ENCODE results near the gene RIOK3.
A peak's percentile ranks its signal among the peaks of the same experiment; 100 is the strongest.

RIOK3 gene

DNA sequence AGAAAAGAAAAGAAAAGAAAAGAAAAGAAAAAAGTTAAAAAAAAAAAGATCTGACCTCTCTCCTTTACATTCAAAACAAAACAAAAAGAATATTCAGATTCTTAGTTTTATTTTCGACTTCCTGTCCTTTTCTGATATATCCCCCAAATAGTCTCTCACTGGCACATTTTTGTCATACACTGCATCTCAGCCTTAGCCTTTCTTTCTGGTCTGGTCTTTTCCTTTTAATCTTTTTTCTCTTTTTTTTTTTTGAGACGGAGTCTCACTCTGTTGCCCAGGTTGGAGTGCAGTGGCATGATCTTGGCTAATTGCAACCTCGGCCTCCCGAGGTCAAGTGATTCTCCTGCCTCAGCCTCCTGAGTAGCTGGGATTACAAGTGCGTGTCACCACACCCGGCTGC, 1.6 kb upstream of the RIOK3 start:
- peak overlapping the region; percentile 24; the same call in 1 of the 2 replicates for H3K27ac ChIP-seq
- TF ChIP-seq, protein P1, sequence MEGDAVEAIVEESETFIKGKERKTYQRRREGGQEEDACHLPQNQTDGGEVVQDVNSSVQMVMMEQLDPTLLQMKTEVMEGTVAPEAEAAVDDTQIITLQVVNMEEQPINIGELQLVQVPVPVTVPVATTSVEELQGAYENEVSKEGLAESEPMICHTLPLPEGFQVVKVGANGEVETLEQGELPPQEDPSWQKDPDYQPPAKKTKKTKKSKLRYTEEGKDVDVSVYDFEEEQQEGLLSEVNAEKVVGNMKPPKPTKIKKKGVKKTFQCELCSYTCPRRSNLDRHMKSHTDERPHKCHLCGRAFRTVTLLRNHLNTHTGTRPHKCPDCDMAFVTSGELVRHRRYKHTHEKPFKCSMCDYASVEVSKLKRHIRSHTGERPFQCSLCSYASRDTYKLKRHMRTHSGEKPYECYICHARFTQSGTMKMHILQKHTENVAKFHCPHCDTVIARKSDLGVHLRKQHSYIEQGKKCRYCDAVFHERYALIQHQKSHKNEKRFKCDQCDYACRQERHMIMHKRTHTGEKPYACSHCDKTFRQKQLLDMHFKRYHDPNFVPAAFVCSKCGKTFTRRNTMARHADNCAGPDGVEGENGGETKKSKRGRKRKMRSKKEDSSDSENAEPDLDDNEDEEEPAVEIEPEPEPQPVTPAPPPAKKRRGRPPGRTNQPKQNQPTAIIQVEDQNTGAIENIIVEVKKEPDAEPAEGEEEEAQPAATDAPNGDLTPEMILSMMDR (conservative IDR thresholded peaks at IDR 0.05): no peak
- TF ChIP-seq ZFX (IDR thresholded peaks at IDR 0.05): no peak

DNA sequence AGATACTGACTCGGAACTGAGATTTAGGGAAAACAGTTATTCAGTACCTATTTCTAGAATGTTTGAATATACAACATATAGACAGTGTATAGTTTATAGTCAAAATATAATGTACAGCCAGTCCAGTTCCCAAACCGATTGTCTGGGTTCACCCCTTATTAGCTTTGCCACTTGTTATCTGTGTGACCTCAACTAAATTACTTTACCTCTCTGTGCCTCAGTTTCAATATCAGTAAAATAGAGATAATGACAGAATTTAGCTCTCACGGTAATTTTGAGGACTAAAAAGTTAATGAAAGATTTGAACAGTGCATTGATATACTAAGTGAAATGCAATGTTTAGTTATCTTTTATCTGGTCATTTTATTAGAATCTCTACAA, 750 bp upstream of the RIOK3 start:
- peak overlapping the region; percentile 70; the same call in 1 of the 2 replicates for H3K27ac ChIP-seq
- TF ChIP-seq ZFX (IDR thresholded peaks at IDR 0.05): no peak
- TF ChIP-seq, protein P1 (conservative IDR thresholded peaks at IDR 0.05): no peak

DNA sequence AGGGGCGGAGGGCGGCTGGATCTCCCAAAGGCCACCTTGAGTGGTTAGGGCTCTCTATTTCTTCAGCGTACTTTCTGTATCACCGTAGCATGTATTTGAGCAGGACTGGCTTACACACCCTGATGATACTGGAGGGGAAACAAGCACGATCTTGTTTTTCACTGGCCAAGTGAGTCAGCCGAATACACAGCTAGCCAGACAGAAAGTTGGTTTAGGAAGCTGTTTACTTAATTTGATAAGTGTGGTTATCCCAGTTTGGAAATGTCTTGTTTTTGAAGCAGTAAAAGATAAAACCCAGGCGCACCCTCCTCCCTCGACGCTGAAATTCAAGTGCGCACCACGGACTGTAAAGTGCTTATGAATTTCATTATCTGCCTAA, 582 bp downstream of the RIOK3 start:
- TF ChIP-seq ZFX (IDR thresholded peaks at IDR 0.05): no peak
- TF ChIP-seq, protein P1 (conservative IDR thresholded peaks at IDR 0.05): no peak
- peak overlapping the region; percentile 70 for H3K27ac ChIP-seq

DNA sequence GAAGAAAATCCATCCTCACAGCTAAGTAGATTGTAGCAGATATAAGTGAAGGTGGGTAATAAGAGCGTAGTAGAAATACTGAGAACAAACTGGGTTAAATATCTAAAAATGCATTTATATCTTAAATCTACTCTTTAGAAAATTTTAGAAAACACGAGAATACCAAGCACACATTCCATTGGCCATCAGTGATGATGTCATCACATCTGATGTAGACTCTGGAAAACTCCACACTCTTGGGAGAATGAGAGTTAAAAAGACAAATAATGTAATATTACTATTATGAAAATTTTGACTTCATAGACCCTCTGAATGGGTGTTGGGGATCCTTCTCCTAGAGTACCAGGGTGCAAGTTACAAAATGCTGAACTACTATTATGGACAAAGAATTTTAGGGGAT, 3.7 kb downstream of the RIOK3 start:
- TF ChIP-seq ZFX (IDR thresholded peaks at IDR 0.05): no peak
- TF ChIP-seq, protein P1 (conservative IDR thresholded peaks at IDR 0.05): no peak
- no peak overlapping the region for H3K27ac ChIP-seq

DNA sequence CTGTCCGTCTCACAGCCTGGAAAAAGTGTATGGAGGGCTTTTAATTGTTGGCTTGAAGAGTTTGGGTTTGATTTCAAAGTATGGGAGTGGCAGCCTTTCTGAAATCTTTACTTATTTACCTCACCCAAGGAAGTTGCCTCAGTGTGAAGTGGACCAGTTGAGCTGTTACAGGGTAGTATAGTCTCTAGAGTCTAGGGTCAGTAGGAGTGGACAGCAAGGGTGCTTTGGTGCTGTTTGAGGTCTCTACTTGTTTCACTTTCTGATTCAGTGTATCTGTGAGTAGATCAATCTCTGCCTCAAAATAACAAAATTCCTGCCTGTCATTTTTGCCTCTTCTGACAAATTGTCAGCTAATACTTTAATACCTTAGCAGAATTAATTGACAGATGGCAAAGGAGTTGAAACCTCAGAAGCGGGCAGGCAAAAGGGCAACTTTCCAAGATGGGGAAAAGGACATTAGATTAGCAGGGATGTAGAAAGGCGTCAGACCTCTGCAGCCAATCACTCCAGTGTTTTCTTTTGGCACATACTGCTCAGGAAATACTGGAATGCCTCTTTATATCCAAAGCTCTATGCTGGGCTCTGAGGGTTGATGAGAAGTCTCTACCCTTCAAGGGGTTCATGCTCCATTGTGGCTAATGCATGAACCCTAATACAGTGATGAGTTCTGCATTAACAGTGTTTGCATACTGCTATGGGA, 5.9 kb downstream of the RIOK3 start:
- no peak for TF ChIP-seq ZFX (IDR thresholded peaks at IDR 0.05)
- TF ChIP-seq, protein P1 (conservative IDR thresholded peaks at IDR 0.05): no peak
- no peak overlapping the region for H3K27ac ChIP-seq

DNA sequence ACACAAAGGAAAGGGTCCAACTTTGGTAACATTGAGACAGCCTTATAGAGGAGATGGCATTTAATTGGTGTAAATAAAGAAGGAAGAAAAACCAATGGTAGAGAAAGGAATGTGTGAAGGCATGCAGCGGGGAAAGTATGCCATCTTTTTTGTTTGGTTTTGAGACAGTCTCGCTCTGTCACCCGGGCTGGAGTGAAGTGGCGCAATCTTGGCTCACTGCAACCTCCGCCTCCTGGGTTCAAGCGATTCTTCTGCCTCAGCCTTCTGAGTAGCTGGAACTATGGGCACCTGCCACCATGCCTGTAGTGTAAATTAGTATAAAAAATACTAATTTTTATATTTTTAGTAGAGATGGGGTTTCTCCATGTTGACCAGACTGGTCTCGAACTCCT, 6.4 kb downstream of the RIOK3 start:
- H3K27ac ChIP-seq: no peak overlapping the region
- TF ChIP-seq, protein P1 (conservative IDR thresholded peaks at IDR 0.05): no peak
- TF ChIP-seq ZFX (IDR thresholded peaks at IDR 0.05): no peak

DNA sequence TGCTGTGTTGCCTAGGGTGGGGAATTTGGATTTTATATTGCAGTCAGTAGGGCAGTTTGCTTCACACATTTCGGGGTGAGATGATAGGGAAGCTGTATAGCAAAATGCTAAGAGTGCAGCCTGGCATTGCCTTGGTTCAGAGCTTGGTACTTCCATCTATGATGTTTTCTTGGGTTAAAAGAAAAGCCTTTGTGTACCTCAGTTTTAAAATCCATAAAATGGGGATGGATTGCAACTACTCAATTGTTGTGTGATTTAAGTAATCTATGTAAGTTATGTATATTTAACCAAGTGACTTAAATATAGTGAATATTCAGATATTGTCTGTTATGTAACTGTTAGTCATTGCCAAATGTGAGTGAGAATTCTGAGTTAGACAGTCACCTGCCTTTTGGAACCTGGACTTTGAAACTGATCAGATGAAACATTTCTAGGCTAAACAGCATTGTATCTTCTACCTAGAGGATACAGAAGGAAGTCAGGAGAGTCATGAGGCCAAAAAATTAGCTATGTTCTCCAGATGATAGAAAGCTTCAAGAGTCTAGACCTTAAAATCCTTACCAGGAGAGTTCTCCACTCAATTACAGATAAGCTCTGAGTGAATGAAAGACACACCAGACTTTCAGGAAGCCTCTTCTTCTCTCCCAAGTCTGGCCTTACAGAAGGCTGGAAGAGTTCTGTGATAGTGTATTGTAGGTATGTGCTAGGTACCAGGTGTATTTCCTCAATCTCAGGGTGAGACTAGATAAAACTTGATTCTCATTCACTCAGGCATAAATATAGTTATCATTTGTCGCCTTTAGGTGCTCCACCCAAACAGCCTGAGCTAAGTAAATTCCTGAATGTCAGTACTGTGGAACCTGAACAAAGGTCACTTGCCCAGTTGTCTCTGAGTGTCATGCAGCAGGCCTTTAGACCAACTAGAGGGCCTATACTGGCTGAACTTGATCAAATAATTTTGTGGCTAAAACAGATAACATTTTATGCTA, 7.5 kb downstream of the RIOK3 start:
- TF ChIP-seq, protein P1 (conservative IDR thresholded peaks at IDR 0.05): no peak
- TF ChIP-seq ZFX (IDR thresholded peaks at IDR 0.05): no peak
- H3K27ac ChIP-seq: no peak overlapping the region
